ENCODE results near the gene PPP2R3C.
"Not testable (repeated sequence)": the region's sequence is repeated elsewhere in the genome, so short reads cannot be mapped to it uniquely, and the experiment has no call there.

Gene PPP2R3C

GRCh38 chr14:35121887-35122695, at the start of gene PPP2R3C, which contains the start of gene PRORP:
TSS of gene PPP2R3C (minus strand) at chr14:35121990. CDS start at chr14:35121959, 31 bp downstream.
TSS of gene PRORP (plus strand) at chr14:35122552. CDS start at chr14:35123246, 694 bp downstream.
- DNase-seq (ENCODE audit: low read depth, low spot score) = peak; percentile 87

GRCh38 chr14:35167496-35167895, 45.7 kb upstream of the PPP2R3C start:
- no peak for DNase-seq (ENCODE audit: low read depth, low spot score)

- DNase-seq (ENCODE audit: low read depth, low spot score) = no peak
These were observed 43.1 kb upstream of the PPP2R3C start for GRCh38 chr14:35164849-35165248.

- no peak for DNase-seq (ENCODE audit: low read depth, low spot score)
These were observed 41.6 kb upstream of the PPP2R3C start for GRCh38 chr14:35163384-35163783.

GRCh38 chr14:35161231-35161630, 39.4 kb upstream of the PPP2R3C start:
- DNase-seq (ENCODE audit: low read depth, low spot score) = no peak

GRCh38 chr14:35159742-35160409, 38.1 kb upstream of the PPP2R3C start:
- peak; percentile 52 for DNase-seq (ENCODE audit: low read depth, low spot score)

- DNase-seq (ENCODE audit: low read depth, low spot score) = no peak
These were observed 37.3 kb upstream of the PPP2R3C start for GRCh38 chr14:35158951-35159653.

- DNase-seq (ENCODE audit: low read depth, low spot score) = no peak
These were observed 36.7 kb upstream of the PPP2R3C start for GRCh38 chr14:35158491-35158890.

GRCh38 chr14:35155962-35156361, 34.2 kb upstream of the PPP2R3C start:
- DNase-seq (ENCODE audit: low read depth, low spot score) = no peak

GRCh38 chr14:35154016-35154415, 32.2 kb upstream of the PPP2R3C start:
- DNase-seq (ENCODE audit: low read depth, low spot score) = no peak

- DNase-seq (ENCODE audit: low read depth, low spot score) = not testable (repeated sequence)
These were observed 30.7 kb upstream of the PPP2R3C start for GRCh38 chr14:35152531-35152930.

GRCh38 chr14:35149239-35149638, 27.4 kb upstream of the PPP2R3C start:
- DNase-seq (ENCODE audit: low read depth, low spot score) = no peak

GRCh38 chr14:35147711-35148110, 25.9 kb upstream of the PPP2R3C start:
- DNase-seq (ENCODE audit: low read depth, low spot score) = no peak

GRCh38 chr14:35147186-35147585, 25.4 kb upstream of the PPP2R3C start:
- no peak for DNase-seq (ENCODE audit: low read depth, low spot score)

- no peak for DNase-seq (ENCODE audit: low read depth, low spot score)
These were observed 24.9 kb upstream of the PPP2R3C start for GRCh38 chr14:35146711-35147149.

- no peak for DNase-seq (ENCODE audit: low read depth, low spot score)
These were observed 22.2 kb upstream of the PPP2R3C start for GRCh38 chr14:35144029-35144428.

GRCh38 chr14:35140718-35141581, 19.2 kb upstream of the PPP2R3C start:
- DNase-seq (ENCODE audit: low read depth, low spot score) = no peak

- no peak for DNase-seq (ENCODE audit: low read depth, low spot score)
These were observed 16.8 kb upstream of the PPP2R3C start for GRCh38 chr14:35138585-35138984.

GRCh38 chr14:35134329-35135123, 12.7 kb upstream of the PPP2R3C start:
- no peak for DNase-seq (ENCODE audit: low read depth, low spot score)

GRCh38 chr14:35133542-35134328, 11.9 kb upstream of the PPP2R3C start:
- DNase-seq (ENCODE audit: low read depth, low spot score) = no peak
